GM18951 (cell line): Measurements from ENCODE around the gene CCDC172.

Source experiments
- POLR2A ChIP-seq: IDR thresholded peaks from 4 replicates; pipeline ENCODE4 v1.6.1; 2011; ENCODE audit warnings: mild to moderate bottlenecking; ENCODE audit not compliant: insufficient read length, insufficient read depth; ENCODE audit errors: extremely low read depth
- in situ Hi-C: fragments of 300-500 bp; cut with MboI; formaldehyde crosslinking; loops from one replicate; pipeline ENCODE4 v1.12.0; 2022; ENCODE audit warnings: low sequenced_read_pairs, mixed read lengths, inconsistent platforms; ENCODE audit not compliant: unreplicated experiment

Gene CCDC172

GRCh38 chr10:116421815-116422214 lies 97.6 kb downstream of the CCDC172 start:
- in situ Hi-C loops: no loop called here
- no peak for TF ChIP-seq POLR2A

GRCh38 chr10:116427671-116428070 lies 103.4 kb downstream of the CCDC172 start, which contains the start of gene PNLIPRP3:
TSS of gene PNLIPRP3 (plus strand) at chr10:116427847. CDS start at chr10:116428013, 166 bp downstream.
- in situ Hi-C loops: no loop called here
- no peak for TF ChIP-seq POLR2A

- in situ Hi-C loops: no loop called here
- no peak for TF ChIP-seq POLR2A
These were observed 105.2 kb downstream of the CCDC172 start for GRCh38 chr10:116429288-116429977.
